ENCODE measurements around the gene GRAP.

GRCh38 chr17:18985475-18985874, 61.3 kb downstream of the GRAP start:
- TF ChIP-seq CTCF (IDR thresholded peaks at IDR 0.05) = no peak
- TF ChIP-seq POLR2A (IDR thresholded peaks at IDR 0.05) = no peak
